H9 (cell line): ENCODE data around the gene MUC5B. TPM values are rescaled to one million over a fixed set of nuclear protein-coding genes. Genes with fewer than 3 reads are reported as not detected.

Experiments
- DNase-seq: peaks from one replicate; pipeline ENCODE4 v3.0.0-alpha.2; 2017
- H2AFZ ChIP-seq: one replicate; pipeline ENCODE4 v1.6.1; 2013; ENCODE audit warnings: mild to moderate bottlenecking, low read length, control low read depth, moderate library complexity
- H2AK5ac ChIP-seq: 2 replicates; pipeline ENCODE4 v1.6.1; 2013; ENCODE audit warnings: low read length, control low read depth, mixed read lengths; ENCODE audit not compliant: insufficient read length
- H2BK120ac ChIP-seq: one replicate; pipeline ENCODE4 v1.6.1; 2013; ENCODE audit warnings: low read depth, mild to moderate bottlenecking, low read length, control low read depth, inconsistent platforms; ENCODE audit not compliant: poor library complexity, severe bottlenecking
- H2BK12ac ChIP-seq: 2 replicates; pipeline ENCODE4 v1.6.1; 2013; ENCODE audit warnings: low read length, control low read depth, mixed read lengths, low read depth; ENCODE audit not compliant: insufficient read length
- H2BK15ac ChIP-seq: 2 replicates; pipeline ENCODE4 v1.6.1; 2013; ENCODE audit warnings: low read depth, low read length, control low read depth
- H2BK20ac ChIP-seq: one replicate; pipeline ENCODE4 v1.6.1; 2013; ENCODE audit warnings: low read depth, mild to moderate bottlenecking, low read length, control low read depth, inconsistent platforms; ENCODE audit not compliant: poor library complexity, severe bottlenecking
- H2BK5ac ChIP-seq: 2 replicates; pipeline ENCODE4 v1.6.1; 2013; ENCODE audit warnings: low read length, control low read depth, mixed read lengths; ENCODE audit not compliant: insufficient read length
- H3K14ac ChIP-seq: 2 replicates; pipeline ENCODE4 v1.6.1; 2013; ENCODE audit warnings: low read length, control low read depth; ENCODE audit not compliant: insufficient read depth
- H3K18ac ChIP-seq: 2 replicates; pipeline ENCODE4 v1.6.1; 2013; ENCODE audit warnings: low read depth, mild to moderate bottlenecking, mixed read lengths, low read length, control low read depth; ENCODE audit not compliant: insufficient read length
- H3K23ac ChIP-seq: 2 replicates; pipeline ENCODE4 v1.6.1; 2013; ENCODE audit warnings: low read length, control low read depth, mixed read lengths, low read depth; ENCODE audit not compliant: insufficient read length
- H3K23me2 ChIP-seq: 2 replicates; pipeline ENCODE4 v1.6.1; 2013; ENCODE audit warnings: low read depth, mild to moderate bottlenecking, mixed read lengths, low read length, control low read depth; ENCODE audit not compliant: insufficient read length, poor library complexity, severe bottlenecking
- H3K27ac ChIP-seq: 2 replicates; pipeline ENCODE4 v1.5.1; 2013; ENCODE audit warnings: low read length, control low read depth, mixed read lengths, low read depth; ENCODE audit not compliant: insufficient read length
- H3K27me3 ChIP-seq: 2 replicates; pipeline ENCODE4 v1.6.1; 2013; ENCODE audit warnings: low read length, control low read depth, inconsistent platforms; ENCODE audit not compliant: insufficient read depth
- H3K4ac ChIP-seq: 2 replicates; pipeline ENCODE4 v1.6.1; 2013; ENCODE audit warnings: low read depth, mild to moderate bottlenecking, control low read depth, inconsistent platforms, low read length, moderate library complexity
- H3K4me1 ChIP-seq: 2 replicates; pipeline ENCODE4 v1.6.1; 2013; ENCODE audit warnings: low read length, control low read depth, inconsistent platforms; ENCODE audit not compliant: insufficient read depth
- H3K4me2 ChIP-seq: 2 replicates; pipeline ENCODE4 v1.6.1; 2013; ENCODE audit warnings: low read length, control low read depth, mixed read lengths; ENCODE audit not compliant: insufficient read length, insufficient read depth
- H3K56ac ChIP-seq: 2 replicates; pipeline ENCODE4 v1.6.1; 2013; ENCODE audit warnings: low read depth, mild to moderate bottlenecking, mixed read lengths, low read length, control low read depth; ENCODE audit not compliant: insufficient read length
- H3K79me1 ChIP-seq: 2 replicates; pipeline ENCODE4 v1.6.1; 2013; ENCODE audit warnings: low read depth, mild to moderate bottlenecking, moderate library complexity, low read length, control low read depth, inconsistent platforms; ENCODE audit not compliant: insufficient read depth, poor library complexity, severe bottlenecking
- H3K79me2 ChIP-seq: 2 replicates; pipeline ENCODE4 v1.6.1; 2013; ENCODE audit warnings: low read length, control low read depth, inconsistent platforms; ENCODE audit not compliant: insufficient read depth
- H3K9ac ChIP-seq: 2 replicates; pipeline ENCODE4 v1.6.1; 2013; ENCODE audit warnings: low read length, control low read depth, mixed read lengths; ENCODE audit not compliant: insufficient read length; ENCODE audit errors: extremely low read depth
- H3K9me3 ChIP-seq: one replicate; pipeline ENCODE4 v1.6.1; 2013; ENCODE audit warnings: low read depth, low read length, inconsistent platforms; ENCODE audit not compliant: control insufficient read depth
- H3T11ph ChIP-seq: one replicate; pipeline ENCODE4 v1.6.1; 2013; ENCODE audit warnings: mild to moderate bottlenecking, low read length, control low read depth, inconsistent platforms
- H4K20me1 ChIP-seq: one replicate; pipeline ENCODE4 v1.6.1; 2013; ENCODE audit not compliant: control insufficient read depth, insufficient read length, insufficient read depth
- H4K5ac ChIP-seq: 2 replicates; pipeline ENCODE4 v1.6.1; 2013; ENCODE audit warnings: low read depth, mild to moderate bottlenecking, mixed read lengths, low read length, control low read depth; ENCODE audit not compliant: insufficient read length
- H4K8ac ChIP-seq: replicated peaks from 2 replicates; pipeline ENCODE4 v1.6.1; 2013; ENCODE audit warnings: low read length, control low read depth, mixed read lengths, low read depth; ENCODE audit not compliant: insufficient read length
- H4K91ac ChIP-seq: 2 replicates; pipeline ENCODE4 v1.6.1; 2013; ENCODE audit warnings: low read depth, mild to moderate bottlenecking, moderate library complexity, mixed read lengths, low read length, control low read depth; ENCODE audit not compliant: insufficient read length
- H3K27ac Mint-ChIP-seq, 3 experiments: 2 replicates in 2 of 3; 3 replicates in 1 of 3; pipeline ENCODE4 v1.8.0; 2020 to 2021; ENCODE audit warnings: mixed read lengths in 3 of 3, mild to moderate bottlenecking in 1 of 3, moderate library complexity in 1 of 3
- H3K27me3 Mint-ChIP-seq: 2 replicates; pipeline ENCODE4 v1.8.0; 2021; ENCODE audit warnings: low read depth, mild to moderate bottlenecking, moderate library complexity, mixed read lengths
- H3K36me3 Mint-ChIP-seq, 3 experiments: 2 replicates in 2 of 3; 3 replicates in 1 of 3; pipeline ENCODE4 v1.8.0; 2020 to 2021; ENCODE audit warnings: low read depth in 3 of 3, mixed read lengths in 3 of 3; ENCODE audit not compliant: insufficient read depth in 1 of 3
- H3K4me1 Mint-ChIP-seq, 2 experiments: 2 replicates each; pipeline ENCODE4 v1.8.0; 2020; ENCODE audit warnings: mixed read lengths in 2 of 2
- H3K4me3 Mint-ChIP-seq, 2 experiments: 2 replicates in 1 of 2; 3 replicates in 1 of 2; pipeline ENCODE4 v1.8.0; 2020 to 2021; ENCODE audit warnings: mild to moderate bottlenecking in 2 of 2, mixed read lengths in 2 of 2, moderate library complexity in 1 of 2
- H3K9me3 Mint-ChIP-seq, 2 experiments: 2 replicates in 1 of 2; 3 replicates in 1 of 2; pipeline ENCODE4 v1.8.0; 2020; ENCODE audit warnings: mild to moderate bottlenecking in 2 of 2, mixed read lengths in 2 of 2, moderate library complexity in 1 of 2
- WGBS: extraction: QIAGEN DNeasy Blood & Tissue Kit; methylation state at CpG from one replicate; pipeline ENCODE4 v1.1.7; 2013; ENCODE audit warnings: missing lambda C conversion rate, low lambda C conversion rate, mixed read lengths; ENCODE audit not compliant: insufficient read length; ENCODE audit errors: extremely low coverage; 5-methylcytosine and 5-hydroxymethylcytosine counted together
- total RNA-seq: library from RNA; stranded (reverse); gene quantifications from 2 replicates; pipeline ENCODE4 v1.2.1, GENCODE V29; 2021
- TF ChIP-seq, protein P1 (sequence below): fragments of 200-600 bp; sonication (generic); conservative IDR thresholded peaks from 3 replicates; pipeline ENCODE4 v1.8.0; 2021; ENCODE audit warnings: antibody characterized with exemption, mild to moderate bottlenecking

MUC5B gene
- total RNA-seq, 1 experiment from 2014 or later, result not detected

- Histone ChIP-seq H3K79me1 (no peaks in the 10 kb centered on the region), H2BK15ac (no peak overlapping the region), H3K14ac (no peak overlapping the region), H2AK5ac (no peak overlapping the region), H2BK20ac (no peak overlapping the region), H3K4ac (no peak overlapping the region), H4K8ac (no peak overlapping the region), H2BK5ac (no peak overlapping the region), H3K56ac (no peak overlapping the region), H2AFZ (no peak overlapping the region), H3K9ac (no peak overlapping the region), H4K20me1 (peaks cover 3% of the 10 kb centered on the region), H2BK120ac (no peak overlapping the region), H3K4me2 (no peak overlapping the region), H3K27ac (no peak overlapping the region), H3K9me3 (no peaks in the 10 kb centered on the region), H3K4me1 (no peaks in the 10 kb centered on the region; the same call in 1 of the 2 replicates), H4K5ac (no peak overlapping the region), H3K23ac (no peak overlapping the region), H3K79me2 (no peaks in the 10 kb centered on the region), H3K18ac (no peak overlapping the region), H3K23me2 (no peaks in the 10 kb centered on the region), H2BK12ac (no peak overlapping the region), H4K91ac (no peak overlapping the region), H3K27me3 (no peaks in the 10 kb centered on the region), H3T11ph (no peak overlapping the region)
- H3K36me3 Mint-ChIP-seq, result no peaks in the 10 kb centered on the region
- H3K27me3 Mint-ChIP-seq, result peaks cover 3% of the 10 kb centered on the region; the same call in 1 of the 2 replicates
- H3K27ac Mint-ChIP-seq, result no peak overlapping the region; a peak in 1 of 7 replicates
- TF ChIP-seq, protein P1, sequence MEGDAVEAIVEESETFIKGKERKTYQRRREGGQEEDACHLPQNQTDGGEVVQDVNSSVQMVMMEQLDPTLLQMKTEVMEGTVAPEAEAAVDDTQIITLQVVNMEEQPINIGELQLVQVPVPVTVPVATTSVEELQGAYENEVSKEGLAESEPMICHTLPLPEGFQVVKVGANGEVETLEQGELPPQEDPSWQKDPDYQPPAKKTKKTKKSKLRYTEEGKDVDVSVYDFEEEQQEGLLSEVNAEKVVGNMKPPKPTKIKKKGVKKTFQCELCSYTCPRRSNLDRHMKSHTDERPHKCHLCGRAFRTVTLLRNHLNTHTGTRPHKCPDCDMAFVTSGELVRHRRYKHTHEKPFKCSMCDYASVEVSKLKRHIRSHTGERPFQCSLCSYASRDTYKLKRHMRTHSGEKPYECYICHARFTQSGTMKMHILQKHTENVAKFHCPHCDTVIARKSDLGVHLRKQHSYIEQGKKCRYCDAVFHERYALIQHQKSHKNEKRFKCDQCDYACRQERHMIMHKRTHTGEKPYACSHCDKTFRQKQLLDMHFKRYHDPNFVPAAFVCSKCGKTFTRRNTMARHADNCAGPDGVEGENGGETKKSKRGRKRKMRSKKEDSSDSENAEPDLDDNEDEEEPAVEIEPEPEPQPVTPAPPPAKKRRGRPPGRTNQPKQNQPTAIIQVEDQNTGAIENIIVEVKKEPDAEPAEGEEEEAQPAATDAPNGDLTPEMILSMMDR, result no peak
- H3K9me3 Mint-ChIP-seq, result no peaks in the 10 kb centered on the region
- peak; percentile 17 for DNase-seq
- H3K4me1 Mint-ChIP-seq, result peaks cover 3 to 11% of the 10 kb centered on the region in 2 experiments; a peak in 2 of 4 replicates
- no CpG with 5 or more reads among the region's 22 CpGs for WGBS
- no peak overlapping the region for H3K4me3 Mint-ChIP-seq
Observed at GRCh38 chr11:1223346-1224110, 662 bp downstream of the MUC5B start.
